HEK293T (cell line): ENCODE data around the gene PDXDC1.
"Not testable (repeated sequence)": the region's sequence is repeated elsewhere in the genome, so short reads cannot be mapped to it uniquely, and the experiment has no call there.

ENCODE experiments used
- ARNT ChIP-seq: fragments of 450-650 bp; IDR thresholded peaks from 2 replicates; pipeline ENCODE4 v1.6.1; 2017; ENCODE audit warnings: mild to moderate bottlenecking
- ELF4 ChIP-seq: fragments of 450-650 bp; IDR thresholded peaks from 2 replicates; pipeline ENCODE4 v1.6.1; 2017; ENCODE audit warnings: antibody characterized with exemption
- FOXA1 ChIP-seq: fragments of 450-650 bp; IDR thresholded peaks from 2 replicates; pipeline ENCODE4 v1.6.1; 2016; ENCODE audit warnings: mild to moderate bottlenecking
- FOXM1 ChIP-seq: fragments of 450-650 bp; IDR thresholded peaks from 2 replicates; pipeline ENCODE4 v1.6.1; 2017; ENCODE audit warnings: mild to moderate bottlenecking, borderline replicate concordance
- HDGF ChIP-seq: fragments of 450-650 bp; IDR thresholded peaks from 2 replicates; pipeline ENCODE4 v1.6.1; 2017; ENCODE audit warnings: antibody characterized with exemption, borderline replicate concordance
- NFRKB ChIP-seq: fragments of 450-650 bp; IDR thresholded peaks from 2 replicates; pipeline ENCODE4 v1.6.1; 2016; ENCODE audit warnings: mild to moderate bottlenecking, moderate library complexity
- SP1 ChIP-seq: fragments of 450-650 bp; IDR thresholded peaks from 2 replicates; pipeline ENCODE4 v1.6.1; 2017
- TARDBP ChIP-seq: fragments of 450-650 bp; IDR thresholded peaks from 2 replicates; pipeline ENCODE4 v1.6.1; 2016

DNA sequence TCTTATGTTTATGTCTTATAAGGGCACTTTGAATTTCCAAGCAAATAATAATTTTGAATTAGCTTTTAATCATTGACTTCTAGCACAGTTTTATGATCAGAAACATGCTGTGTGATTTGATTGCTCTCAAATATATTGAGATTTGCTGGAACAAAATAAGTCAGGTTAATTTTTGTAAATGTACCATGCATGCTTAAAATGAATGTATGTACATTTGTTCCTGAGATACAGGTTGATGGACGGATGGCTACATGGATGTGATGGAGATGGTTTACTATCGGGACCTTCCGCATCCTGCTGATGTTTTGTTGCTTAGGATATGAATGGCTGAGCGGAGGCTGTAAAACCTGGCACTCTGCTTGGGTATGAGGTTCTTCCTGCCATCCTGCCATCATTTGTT is 37.7 kb upstream of the PDXDC1 start, which contains the start of gene NPIPA1:
- TF ChIP-seq FOXA1, HDGF, TARDBP, ELF4, SP1, ARNT, NFRKB, FOXM1: not testable (repeated sequence)
